Measurements from ENCODE around the gene SLC46A1.

GRCh38 chr17:28415886-28416285 lies 9.9 kb upstream of the SLC46A1 start:
- TF ChIP-seq CTCF (IDR thresholded peaks at IDR 0.05) (no peak), POLR2A (IDR thresholded peaks at IDR 0.05) (no peak)

Data from heart left ventricle (tissue), 13 donors.